Measurements from ENCODE around the gene PANX3.
"Not testable (repeated sequence)": the region's sequence is repeated elsewhere in the genome, so short reads cannot be mapped to it uniquely, and the experiment has no call there.

Gene PANX3

GRCh38 chr11:124611064-124611463 is at the start of gene PANX3:
PANX3 (plus strand) TSS chr11:124611428; CDS start chr11:124611557, 129 bp downstream.
- ATAC-seq (no peak), DNase-seq (no peak)

- no peak for ATAC-seq
- no peak for DNase-seq
Observed at GRCh38 chr11:124569697-124570096, 41.5 kb upstream of the PANX3 start, which contains the start of gene OR8A1. OR8A1 (plus strand) TSS chr11:124569997; CDS start chr11:124570120, 123 bp downstream.

- DNase-seq = no peak
- ATAC-seq = no peak
Observed at GRCh38 chr11:124570160-124570559, 41.1 kb upstream of the PANX3 start.

GRCh38 chr11:124577716-124578427 is 33.4 kb upstream of the PANX3 start:
- no peak for ATAC-seq
- DNase-seq = no peak

GRCh38 chr11:124578761-124579160 is 32.5 kb upstream of the PANX3 start:
- no peak for ATAC-seq
- no peak for DNase-seq

- DNase-seq (no peak), ATAC-seq (no peak)
Observed at GRCh38 chr11:124581817-124582216, 29.4 kb upstream of the PANX3 start.

- ATAC-seq (no peak), DNase-seq (no peak)
Observed at GRCh38 chr11:124582565-124582964, 28.7 kb upstream of the PANX3 start.

- DNase-seq (no peak), ATAC-seq (no peak)
Observed at GRCh38 chr11:124583781-124584180, 27.4 kb upstream of the PANX3 start.

- ATAC-seq = no peak
Observed at GRCh38 chr11:124584681-124585372, 26.4 kb upstream of the PANX3 start.

GRCh38 chr11:124586238-124586860 is 24.9 kb upstream of the PANX3 start:
- DNase-seq (peak; percentile 50), ATAC-seq (peak; percentile 28)

More at GRCh38 chr11:124584681-124585372, 26.4 kb upstream of the PANX3 start:
- no peak for DNase-seq

GRCh38 chr11:124591430-124591829 is 19.8 kb upstream of the PANX3 start:
- no peak for ATAC-seq
- DNase-seq = no peak

GRCh38 chr11:124592627-124593026 is 18.6 kb upstream of the PANX3 start:
- DNase-seq = no peak
- ATAC-seq = no peak

- ATAC-seq (no peak), DNase-seq (no peak)
Observed at GRCh38 chr11:124595302-124595701, 15.9 kb upstream of the PANX3 start.

- no peak for ATAC-seq
- no peak for DNase-seq
Observed at GRCh38 chr11:124597626-124598025, 13.6 kb upstream of the PANX3 start.

- no peak for DNase-seq
- no peak for ATAC-seq
Observed at GRCh38 chr11:124600621-124601320, 10.5 kb upstream of the PANX3 start.

- ATAC-seq (peak; percentile 43), DNase-seq (no peak)
Observed at GRCh38 chr11:124602193-124602592, 9.0 kb upstream of the PANX3 start.

- not testable (repeated sequence) for ATAC-seq, DNase-seq
Observed at GRCh38 chr11:124602723-124603122, 8.5 kb upstream of the PANX3 start.

- ATAC-seq (no peak), DNase-seq (no peak)
Observed at GRCh38 chr11:124605719-124606118, 5.5 kb upstream of the PANX3 start.

GRCh38 chr11:124608147-124608546 is 3.1 kb upstream of the PANX3 start:
- DNase-seq (no peak), ATAC-seq (no peak)

- ATAC-seq (no peak), DNase-seq (no peak)
Observed at GRCh38 chr11:124610295-124610694, 933 bp upstream of the PANX3 start.

- no peak for DNase-seq
- ATAC-seq = peak; percentile 55
Observed at GRCh38 chr11:124612045-124612444, 817 bp downstream of the PANX3 start.

- no peak for DNase-seq
- no peak for ATAC-seq
Observed at GRCh38 chr11:124612567-124613246, 1.5 kb downstream of the PANX3 start.

Data from stimulated activated naive CD8-positive, alpha-beta T cell treated with anti-CD3 and anti-CD28 coated beads, Interleukin-15, Interleukin-2, amounts not matched to agents 100 U/mL and 50 U/mL, for 24 hours (primary cell).